T-helper 1 cell treated with Interleukin-12 subunit alpha and Interleukin-12 subunit beta and Interleukin-4 antibody, amounts not matched to agents 30 ng/mL and 1 ng/mL, for 36 hours (primary cell): Measurements from ENCODE around the gene PUS3. TPM values are rescaled to one million over a fixed set of nuclear protein-coding genes. Genes with fewer than 3 reads are reported as not detected.
"Not testable (repeated sequence)": the region's sequence is repeated elsewhere in the genome, so short reads cannot be mapped to it uniquely, and the experiment has no call there.

ENCODE experiments used
- intact Hi-C: fragments of 100-400 bp; cut with micrococcal nuclease; formaldehyde crosslinking; loops from one replicate; pipeline ENCODE4 v1.15.1; 2024
- total RNA-seq: library from RNA; stranded (reverse); gene quantifications from 2 replicates; pipeline ENCODE4 v1.2.3, GENCODE V29; 2022

The PUS3 gene
- total RNA-seq, 1 donor from 2014 or later = 17.5 TPM

DNA sequence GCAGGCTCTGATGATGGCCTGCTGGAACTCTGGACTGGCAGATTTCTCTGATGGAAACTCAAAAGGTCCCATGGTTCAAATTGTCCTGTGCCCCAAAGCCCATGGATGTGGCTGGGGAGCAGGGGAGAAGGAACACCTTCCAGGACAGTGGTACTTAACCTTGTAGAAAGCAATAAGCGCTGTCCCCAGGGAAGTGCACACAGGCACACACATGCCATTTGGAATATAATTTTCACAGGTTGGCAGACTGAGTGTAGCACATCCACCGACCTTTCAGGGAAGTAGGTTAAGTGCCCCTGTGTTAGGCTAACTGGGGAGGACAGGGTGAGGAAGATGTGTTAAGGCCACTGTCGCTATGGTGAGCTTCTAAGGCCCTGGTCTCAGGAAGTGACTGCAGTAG lies 19.1 kb upstream of the PUS3 start:
- intact Hi-C loops = loop anchor here (10.0 kb wide), 2 partner anchors 493 to 1423 kb away; no protein-coding TSS in a partner anchor

DNA sequence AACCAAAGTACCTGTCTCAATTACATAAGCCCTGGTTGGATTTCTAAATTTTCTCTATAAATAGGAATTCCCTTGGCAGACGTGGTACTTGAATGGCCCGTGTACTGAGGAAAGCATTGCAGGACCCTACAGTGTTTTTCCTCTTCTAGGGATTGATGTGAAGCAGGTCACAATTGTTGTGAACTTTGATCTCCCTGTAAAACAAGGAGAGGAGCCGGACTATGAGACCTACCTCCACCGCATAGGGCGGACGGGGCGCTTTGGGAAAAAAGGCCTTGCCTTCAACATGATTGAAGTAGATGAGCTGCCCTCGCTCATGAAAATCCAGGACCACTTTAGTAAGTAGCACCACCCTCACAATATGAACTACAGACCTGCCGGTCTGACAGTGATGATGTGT lies 18.0 kb upstream of the PUS3 start:
- intact Hi-C loops = loop anchor here (10.0 kb wide), 2 partner anchors 494 to 1424 kb away; no protein-coding TSS in a partner anchor

DNA sequence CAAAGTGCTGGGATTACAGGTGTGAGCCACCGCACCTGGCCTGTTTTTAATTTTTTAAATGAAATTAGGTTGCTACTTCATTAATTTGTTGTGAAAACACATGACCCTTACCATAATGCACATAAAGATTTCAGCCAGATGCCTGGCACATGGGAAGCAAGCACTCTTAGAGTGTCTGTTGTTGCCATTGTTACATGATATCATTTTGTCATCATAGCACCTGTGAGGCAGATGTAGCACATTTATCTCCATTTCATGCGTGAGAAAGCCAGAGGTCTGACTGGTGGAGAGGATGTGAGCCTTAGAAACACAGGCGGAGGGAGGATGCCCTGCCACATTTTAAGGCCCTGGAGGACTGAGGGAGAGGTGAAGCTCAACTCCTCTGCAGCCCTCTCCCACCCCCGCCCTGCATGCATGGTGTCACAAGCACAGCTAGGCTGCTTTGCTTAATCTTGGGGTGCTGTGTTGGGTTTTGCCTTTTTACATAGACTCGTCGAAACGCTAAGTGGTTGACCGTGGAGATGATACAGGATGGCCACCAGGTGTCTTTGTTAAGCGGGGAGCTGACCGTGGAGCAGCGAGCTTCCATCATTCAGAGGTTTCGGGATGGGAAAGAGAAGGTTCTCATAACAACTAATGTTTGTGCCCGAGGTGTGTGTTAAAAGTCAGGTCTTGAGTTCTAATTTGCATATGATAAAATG lies 15.3 kb upstream of the PUS3 start:
- intact Hi-C loops = no loop called here

DNA sequence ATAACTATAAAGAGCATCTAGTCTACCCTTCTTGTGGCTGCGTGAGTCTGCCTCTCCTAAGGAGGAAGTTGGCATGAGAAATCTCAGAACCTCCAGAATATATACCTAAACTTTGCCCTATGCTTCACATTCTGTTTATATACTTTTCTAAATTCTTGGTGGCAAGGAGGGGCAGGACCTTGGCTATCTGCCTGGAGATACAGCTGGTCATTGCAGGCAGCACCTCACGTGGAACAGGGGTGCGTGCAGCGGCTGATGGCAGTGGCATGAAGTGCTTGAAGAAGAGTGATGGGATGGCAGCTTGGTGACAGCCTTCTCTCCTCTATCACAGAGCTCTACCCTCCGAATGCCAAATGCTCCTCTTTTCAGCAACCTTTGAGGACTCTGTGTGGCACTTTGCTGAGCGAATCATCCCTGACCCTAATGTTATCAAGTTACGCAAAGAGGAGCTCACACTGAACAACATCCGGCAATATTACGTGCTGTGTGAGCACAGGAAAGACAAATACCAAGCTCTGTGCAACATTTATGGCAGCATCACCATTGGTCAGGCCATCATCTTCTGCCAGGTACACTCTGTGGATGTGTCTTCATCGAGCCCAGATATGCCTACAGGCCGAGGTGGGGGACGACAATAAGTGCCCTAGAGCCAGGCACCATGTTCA lies 13.8 kb upstream of the PUS3 start:
- intact Hi-C loops = no loop called here

DNA sequence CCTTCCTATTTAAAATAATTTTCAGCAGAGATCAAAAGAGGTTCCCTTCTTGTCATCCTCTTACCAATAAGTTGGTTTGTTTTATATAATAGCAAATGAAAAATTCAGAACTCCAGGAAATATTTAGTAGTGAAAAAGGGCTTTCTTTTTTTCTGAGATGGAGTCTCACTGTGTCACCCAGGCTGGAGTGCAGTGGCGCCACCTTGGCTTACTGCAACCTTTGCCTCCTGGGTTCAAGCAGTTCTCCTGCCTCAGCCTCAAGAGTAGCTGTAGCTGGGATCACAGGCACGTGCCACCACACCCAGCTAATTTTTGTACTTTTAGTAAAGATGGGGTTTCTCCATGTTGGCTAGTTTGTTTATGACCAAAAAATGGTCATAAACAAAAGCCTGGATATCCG lies 11.6 kb upstream of the PUS3 start:
- intact Hi-C loops = not testable (repeated sequence)

DNA sequence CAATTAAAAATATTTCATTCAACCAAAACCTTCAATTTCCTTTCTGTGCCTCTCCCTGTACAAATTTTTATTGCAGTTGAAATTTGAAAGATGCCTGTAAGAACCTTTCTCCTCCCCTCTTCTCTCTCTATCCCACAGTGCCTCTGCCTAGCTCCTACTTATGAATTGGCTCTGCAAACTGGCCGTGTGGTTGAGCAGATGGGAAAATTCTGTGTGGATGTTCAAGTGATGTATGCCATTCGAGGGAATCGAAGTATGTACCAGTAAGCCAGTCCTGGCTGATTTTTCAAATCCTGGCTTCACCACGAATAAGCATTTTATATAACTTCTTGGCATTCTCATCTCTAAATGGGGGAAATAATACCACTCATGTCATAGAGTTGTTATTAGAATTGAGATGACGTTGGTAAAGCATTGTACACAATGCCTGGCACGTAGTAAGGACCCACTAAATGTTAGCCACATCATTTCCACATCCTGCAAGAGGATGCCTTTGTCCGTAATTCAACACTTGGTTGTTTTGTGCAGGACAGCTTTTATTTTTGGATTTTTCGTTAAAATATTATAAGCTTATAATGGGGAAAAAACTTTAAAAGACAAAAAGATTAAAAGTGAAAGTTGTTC lies 7.3 kb upstream of the PUS3 start:
- intact Hi-C loops = no loop called here

DNA sequence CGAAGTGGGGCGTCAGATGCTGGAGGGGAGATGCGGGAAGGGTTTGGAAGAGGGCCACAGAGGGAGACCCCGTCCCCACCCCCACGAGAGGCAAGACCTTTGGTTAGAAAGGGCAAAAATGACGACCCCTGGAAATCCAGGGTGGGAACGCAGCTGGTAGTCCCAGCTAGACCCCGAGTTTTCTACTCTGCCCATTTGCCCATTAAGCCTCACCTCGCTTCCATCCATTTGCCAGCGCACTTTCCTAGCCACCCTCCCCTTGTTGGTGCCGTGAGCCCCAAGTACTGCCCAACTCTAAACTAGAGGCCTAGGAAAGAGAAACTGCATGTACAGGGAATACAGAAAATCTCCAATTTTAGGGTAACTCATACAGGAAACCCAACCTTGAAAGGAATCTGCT lies 1.7 kb upstream of the PUS3 start:
- intact Hi-C loops = loop anchor here (5.0 to 10.0 kb wide), 5 partner anchors 378 to 1282 kb away; partner anchors contain the start of genes CCDC15, DCPS, ST3GAL4 and TBRG1

DNA sequence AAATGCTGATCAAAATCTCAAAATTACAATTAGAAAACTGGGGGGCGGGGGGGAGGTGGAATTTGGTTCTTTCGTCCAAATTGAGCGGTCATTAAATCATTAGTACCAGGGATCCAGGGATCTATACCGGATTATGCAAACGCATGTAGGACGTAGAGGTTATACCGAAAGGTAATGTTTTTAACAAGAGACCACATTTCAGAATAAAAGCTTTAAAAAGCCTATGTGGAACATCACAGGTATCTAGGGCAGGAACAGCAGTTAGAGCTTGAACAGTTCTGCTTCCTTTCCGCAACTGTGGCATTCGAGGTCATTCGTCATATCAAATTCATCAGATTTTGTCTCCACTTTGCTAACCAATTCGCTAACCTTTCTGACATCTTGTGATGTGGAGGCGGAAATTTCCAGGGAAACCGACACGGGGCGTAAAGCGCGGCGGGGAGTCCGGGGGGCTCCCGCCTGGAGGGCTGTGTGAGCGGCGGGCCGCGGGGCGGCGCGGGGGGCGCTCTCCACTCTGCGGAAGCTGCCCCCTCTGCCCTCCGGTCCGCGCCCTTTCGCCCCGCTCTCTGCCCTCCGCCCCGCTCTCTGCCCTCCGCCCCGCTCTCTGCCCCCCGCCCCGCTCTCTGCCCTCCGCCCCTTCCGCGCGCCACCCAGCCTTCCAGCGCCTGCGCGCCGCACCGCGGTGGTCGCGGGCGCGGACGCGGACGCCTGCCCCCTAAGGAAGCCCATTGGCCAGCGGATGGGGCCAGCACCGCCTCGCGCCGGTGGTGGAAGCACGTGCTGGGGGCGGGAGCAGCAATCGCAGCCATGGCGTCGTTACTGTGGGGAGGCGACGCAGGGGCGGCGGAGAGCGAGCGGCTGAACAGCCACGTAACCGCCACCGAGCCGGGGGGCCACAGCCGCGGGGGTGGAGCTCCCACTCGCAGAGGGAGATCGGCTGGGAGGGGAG lies 979 bp upstream of the PUS3 start, which contains the start of gene DDX25:
TSS of gene DDX25 (plus strand) at position 798 of the 949 bp plus-strand sequence. CDS start at position 808, 10 bp downstream.
- intact Hi-C loops = loop anchor here (1.0 to 10.0 kb wide), 13 partner anchors 17 to 1282 kb away; partner anchors contain the start of genes CCDC15, CHEK1, DCPS and EI24

DNA sequence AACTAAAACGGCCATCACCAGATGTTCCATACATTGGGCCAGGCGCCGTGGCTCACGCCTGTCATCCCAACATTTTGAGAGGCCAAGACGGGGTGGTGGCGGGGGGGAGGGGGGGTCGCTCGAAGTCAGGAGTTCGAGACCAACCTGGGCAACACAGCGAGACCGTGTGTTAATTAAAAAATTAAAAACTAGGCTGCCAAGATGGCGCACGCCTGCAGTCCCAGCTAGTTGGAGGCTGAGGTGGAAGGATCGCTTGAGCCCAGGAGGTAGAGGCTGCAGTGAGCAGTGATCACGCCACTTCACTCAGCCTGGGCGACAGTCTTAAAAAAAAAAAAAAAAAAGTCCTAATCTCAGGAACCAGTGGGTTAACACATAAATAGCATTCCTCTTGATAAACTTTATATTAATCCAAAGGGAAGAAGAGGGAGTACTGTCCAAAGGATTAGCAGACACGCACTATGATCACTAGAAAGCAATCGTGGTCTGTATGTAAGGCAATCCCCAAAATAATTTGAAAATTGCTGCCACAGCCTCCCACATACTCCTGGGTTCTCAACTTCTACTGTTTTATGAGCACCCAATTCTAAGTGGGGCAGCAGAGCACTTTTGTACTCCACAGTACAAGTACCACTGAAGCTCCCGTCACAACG lies 604 bp downstream of the PUS3 start:
- intact Hi-C loops = loop anchor here (5.0 to 10.0 kb wide), 5 partner anchors 380 to 1280 kb away; partner anchors contain the start of genes CCDC15, DCPS, ST3GAL4 and TBRG1

DNA sequence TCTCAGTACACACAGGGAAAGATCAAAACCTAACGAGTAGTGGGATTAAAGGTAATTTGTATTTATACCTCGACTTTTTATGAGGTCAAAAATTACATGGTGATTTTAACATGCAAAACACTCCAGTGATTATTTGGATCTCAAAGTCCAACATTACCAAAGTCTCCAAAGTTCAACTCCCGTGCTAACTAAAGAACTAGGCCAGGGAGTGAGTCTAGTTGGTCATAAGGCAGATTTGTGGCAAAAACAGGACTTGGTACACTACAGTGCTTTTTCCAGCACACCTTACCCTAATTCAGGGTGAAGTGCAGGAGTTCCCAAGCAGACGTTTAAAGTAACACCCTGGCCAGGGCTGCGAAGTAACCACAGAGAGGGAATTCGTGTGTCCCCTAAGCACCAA lies 1.1 kb downstream of the PUS3 start:
- intact Hi-C loops = loop anchor here (5.0 to 10.0 kb wide), 5 partner anchors 380 to 1280 kb away; partner anchors contain the start of genes CCDC15, DCPS, ST3GAL4 and TBRG1

DNA sequence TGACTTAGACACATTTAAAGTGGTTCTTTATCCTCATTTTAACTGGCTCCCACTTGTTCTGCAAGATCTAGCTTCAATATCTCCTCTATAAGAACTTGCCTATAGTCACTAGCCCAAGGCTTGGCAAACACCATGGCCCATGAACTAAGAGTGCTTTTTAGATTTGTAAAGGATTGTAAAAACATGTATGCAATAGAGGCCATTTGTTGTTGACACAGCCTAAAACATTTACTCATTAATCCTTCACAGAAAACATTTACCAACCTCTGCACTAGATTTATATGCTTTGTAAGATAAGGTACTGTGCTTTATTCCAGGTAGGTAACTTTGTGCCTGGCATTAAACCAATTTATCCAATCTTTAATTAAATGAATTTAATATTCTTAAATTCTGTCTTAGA lies 10.0 kb downstream of the PUS3 start:
- intact Hi-C loops = no loop called here

DNA sequence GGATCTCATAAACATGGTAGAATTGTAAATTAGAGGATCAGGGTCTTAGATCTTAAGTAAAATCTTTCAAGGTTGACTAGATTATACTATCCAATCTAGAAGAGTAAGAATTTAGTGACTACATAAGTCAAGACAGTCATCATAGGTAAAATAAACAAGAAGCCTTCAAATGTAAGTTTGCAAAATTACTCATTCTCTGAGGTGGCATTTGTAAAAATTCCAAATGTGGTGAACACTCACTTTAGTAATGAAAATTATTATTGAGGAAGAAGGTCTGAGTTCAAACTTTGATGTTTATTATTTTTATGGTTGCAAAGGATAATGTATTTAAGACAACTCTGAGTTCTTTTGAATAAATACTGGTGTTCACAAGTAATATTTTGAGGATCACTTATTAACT lies 10.9 kb downstream of the PUS3 start:
- intact Hi-C loops = no loop called here

DNA sequence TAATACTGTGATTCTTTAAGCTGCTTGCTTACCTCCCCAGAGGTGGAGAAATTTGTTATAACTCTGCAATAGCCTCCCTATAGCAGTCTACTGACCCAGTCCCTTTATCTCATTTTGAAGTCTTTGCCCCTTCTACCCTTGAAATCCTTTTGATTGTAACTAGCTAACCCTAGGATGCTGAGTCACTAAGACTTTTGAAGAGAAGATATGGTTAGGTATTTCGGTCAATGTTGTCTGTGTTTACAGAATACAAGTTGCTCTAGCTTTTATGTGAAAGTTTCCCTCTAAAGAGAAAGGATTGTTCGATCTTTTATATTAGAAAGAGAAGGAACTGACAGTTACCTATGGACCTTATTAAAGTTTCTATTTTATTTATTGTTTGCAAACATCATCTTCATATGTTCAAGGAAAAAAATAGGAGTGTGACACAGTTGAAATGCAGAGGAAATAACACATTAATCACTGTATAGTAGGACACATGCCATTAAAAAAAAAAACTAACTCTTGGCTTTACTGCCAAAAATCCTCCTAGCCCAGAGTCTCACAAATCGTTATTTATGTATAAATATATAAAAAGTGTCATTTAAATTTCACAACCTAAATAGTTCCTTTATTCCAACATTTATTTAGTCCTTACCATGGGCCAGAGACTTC lies 12.4 kb downstream of the PUS3 start:
- intact Hi-C loops = no loop called here

DNA sequence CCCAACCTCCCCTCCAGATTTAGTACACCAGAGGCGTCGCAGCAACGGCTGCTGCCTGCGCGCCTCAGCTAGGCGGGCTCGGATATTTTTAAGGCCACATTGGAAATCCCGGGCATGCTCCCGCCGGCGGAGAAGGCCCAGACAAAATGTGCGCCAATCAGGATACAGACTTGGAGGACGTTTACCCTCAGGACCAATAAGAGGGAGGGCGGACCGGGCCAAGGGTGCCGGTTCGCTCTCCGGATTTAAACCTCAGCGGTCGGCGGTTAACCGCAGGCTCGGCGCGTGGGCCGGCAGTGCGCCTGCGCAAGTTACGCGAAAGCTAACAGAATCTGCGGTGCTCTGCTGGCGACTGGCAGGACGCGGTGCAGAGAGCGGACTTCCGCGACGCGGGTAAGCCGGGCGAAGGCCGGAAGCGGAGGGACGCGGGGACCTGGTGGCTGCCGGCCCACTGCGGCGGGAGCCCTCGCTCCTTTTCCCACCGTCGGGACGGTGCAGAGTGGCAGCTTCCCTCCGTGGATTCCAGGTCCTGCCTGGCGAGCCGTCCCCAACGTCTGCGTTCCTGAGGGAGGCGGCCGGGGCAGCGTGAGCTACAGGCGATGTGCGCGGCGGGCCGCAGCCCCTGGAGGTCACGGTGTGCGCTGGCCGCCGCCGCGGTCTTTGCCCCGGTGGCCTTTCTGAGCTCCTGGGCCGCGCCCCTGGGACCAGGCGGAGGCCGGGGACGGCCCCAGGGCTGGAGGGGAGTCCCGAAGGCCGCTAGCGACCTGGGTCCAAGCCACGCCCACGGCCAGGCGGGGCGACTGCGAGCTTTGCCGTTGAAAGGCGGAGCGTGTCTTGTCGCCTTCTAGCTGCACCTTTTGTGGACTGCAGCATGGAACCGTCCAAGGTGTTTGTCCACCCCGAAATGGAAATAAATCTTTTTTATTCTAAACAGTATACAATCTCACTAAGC lies 15.4 kb downstream of the PUS3 start, which contains the start of gene HYLS1:
TSS of gene HYLS1 (plus strand) at position 296 of the 952 bp plus-strand sequence. CDS start 11,701 bp downstream, outside the sequence.
- intact Hi-C loops = loop anchor here (1.0 to 10.0 kb wide), 18 partner anchors 16 to 1770 kb away; partner anchors contain the start of genes CCDC15, CHEK1, EI24 and FAM118B

DNA sequence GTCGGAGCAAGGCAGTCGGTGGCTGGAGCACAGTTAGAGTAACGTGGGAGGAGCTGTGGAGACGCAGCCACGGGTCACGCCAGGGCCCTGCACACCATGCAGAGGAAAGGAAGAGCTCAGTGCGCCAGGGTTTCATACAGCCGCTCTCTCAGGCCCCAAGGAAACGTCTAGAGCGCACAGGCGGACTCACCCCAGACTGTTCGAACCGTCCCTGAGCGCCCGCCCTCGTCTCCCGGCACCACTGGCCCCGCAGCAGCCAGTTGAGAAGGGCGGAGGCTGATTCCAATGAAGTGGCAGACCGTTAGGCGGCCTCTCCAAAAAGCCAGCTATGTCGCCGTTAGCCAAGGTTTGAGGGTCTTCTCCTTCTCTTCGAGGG lies 16.0 kb downstream of the PUS3 start:
- intact Hi-C loops = loop anchor here (1.0 to 10.0 kb wide), 17 partner anchors 16 to 1770 kb away; partner anchors contain the start of genes CCDC15, CHEK1, EI24 and FAM118B

DNA sequence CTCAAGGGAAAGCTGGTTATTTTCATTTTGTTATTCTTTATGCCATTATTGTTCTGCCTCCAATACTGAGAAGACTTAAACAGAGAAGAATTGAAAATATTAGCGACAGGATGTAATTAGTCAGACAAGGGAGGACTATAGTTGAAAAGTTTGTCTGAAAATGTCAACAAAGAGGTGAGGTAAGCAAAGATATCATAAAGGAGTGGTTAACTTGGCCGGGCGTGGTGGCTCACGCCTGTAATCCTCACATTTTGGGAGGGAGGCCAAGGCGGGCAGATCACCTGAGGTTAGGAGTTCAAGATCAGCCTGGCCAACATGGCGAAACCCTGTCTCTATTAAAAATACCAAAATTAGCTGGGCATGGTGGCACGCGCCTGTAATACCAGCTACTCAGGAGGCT lies 19.6 kb downstream of the PUS3 start:
- intact Hi-C loops = loop anchor here (10.0 kb wide), 1 partner anchor 1139 kb away; no protein-coding TSS in a partner anchor

DNA sequence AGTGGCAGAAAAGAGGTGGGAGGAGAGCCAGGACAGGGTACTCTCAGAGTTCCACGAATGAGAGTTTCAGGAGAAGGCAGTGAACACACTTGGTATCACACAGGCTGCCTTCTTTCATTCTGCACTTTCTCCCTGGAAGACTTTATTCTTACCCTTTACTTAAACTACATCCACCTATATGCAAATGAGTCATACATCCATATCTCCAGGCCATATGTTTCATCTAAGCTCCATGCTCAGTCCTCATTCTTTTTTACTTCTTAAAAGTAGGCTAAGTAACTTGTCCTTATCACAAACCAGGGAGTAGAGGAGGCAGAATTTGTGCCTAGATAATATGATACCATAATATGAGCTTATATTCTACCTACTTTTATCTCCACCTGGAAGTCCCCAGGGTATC lies 21.7 kb downstream of the PUS3 start:
- intact Hi-C loops = loop anchor here (10.0 kb wide), 1 partner anchor 1136 kb away; no protein-coding TSS in a partner anchor
